Measurements from ENCODE around the gene FOXP1.

The FOXP1 gene

DNA sequence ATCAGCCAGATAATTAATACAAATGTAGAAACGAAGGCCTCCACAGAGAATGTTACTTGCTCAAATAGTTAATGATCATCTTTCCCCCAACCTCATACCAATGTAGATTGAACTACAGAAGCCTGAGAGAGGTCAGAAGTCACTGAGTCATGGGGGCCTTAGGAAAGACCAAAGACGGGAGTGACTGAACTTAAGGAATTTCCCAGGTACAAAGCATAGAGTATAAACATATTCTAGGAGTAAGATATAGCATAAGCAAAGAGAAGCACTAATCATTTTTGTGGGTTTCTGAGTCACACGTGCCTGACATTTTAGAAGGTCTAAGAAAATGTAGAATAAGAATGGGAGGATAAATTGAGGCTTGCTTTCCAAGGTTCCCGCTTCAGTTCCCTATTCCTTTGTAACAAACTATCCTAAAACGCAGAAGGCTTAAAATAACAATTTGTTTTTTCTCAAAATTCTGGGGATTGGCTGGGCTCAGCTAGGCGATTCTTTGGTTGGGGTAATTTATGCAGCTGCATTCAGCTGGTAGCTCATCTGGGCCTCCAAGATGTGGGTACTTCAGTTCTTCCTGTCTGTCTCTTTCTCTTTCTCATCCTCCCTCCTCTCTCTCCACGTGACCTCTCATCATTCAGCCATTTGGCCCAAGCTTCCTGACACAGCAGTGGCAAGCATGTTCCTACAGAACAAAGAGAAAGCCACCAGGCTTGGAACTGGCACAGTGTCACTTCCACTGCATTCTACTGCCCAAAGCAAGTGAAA is 422.6 kb downstream of the FOXP1 start:
- DNase-seq, result no peak

DNA sequence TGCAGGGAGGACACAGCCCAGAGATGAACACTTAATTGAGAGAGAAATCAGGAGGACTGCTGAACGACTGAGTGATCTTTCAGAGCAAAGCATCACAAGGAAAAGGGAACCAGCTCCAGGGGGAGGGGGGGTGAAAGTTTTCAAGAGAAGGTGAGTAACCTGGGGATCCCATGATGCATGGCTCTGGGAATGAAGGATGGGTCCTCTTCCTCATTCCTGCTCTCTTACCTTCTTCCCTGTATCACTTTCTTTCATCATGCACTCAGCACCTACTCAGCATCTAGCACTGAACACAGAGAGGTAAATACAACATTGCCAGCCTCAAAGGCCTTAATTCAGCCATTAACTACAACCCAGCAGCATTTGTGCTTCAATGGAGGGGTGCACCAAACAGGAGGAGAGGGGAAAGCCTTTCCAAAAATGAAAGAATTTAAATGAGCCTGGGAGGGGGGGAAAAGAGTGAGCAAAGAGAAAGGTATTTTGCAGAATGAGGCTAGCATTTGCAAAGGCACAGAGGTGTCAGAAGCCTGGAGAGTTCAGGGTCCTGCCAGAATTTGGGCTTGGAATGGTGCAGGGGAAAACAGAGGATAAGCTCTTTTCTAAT is 427.4 kb downstream of the FOXP1 start:
- DNase-seq, result no peak

DNA sequence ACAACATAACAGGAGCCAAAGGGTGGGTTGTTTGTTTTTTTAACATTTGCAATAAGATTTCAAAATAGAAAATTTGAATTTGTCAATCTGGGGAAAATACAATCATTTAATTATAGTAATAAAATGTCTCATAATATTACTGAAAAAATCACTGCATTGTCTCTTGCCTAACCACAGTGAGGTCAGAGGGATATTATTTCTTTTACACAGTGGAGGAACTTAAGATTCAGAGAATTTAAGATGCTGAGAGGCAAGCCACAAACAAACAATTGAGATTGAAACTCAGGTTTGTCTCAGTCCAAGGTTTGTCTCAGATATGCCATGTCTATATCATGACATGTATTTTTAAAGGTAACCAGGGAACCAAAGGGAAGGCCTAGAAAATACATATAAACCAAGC is 428.7 kb downstream of the FOXP1 start:
- no peak for DNase-seq

DNA sequence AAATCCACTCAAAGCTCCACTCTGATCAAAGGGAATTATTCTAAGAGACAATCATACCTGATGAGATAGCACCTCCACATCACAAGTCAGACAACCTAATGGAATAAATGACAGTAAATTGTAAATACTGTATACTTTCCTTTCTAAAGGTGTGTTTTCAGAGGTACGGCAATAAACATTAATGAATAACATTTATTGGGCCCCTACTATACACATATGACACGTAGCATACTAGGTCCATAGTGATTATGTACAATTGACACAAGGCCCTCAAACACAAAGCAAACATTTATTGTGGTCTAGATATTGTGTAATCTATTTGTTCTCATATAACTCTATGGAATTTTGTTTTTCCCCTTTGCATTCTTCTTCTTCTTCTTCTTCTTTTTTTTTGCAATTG is 429.8 kb downstream of the FOXP1 start:
- no peak for DNase-seq

DNA sequence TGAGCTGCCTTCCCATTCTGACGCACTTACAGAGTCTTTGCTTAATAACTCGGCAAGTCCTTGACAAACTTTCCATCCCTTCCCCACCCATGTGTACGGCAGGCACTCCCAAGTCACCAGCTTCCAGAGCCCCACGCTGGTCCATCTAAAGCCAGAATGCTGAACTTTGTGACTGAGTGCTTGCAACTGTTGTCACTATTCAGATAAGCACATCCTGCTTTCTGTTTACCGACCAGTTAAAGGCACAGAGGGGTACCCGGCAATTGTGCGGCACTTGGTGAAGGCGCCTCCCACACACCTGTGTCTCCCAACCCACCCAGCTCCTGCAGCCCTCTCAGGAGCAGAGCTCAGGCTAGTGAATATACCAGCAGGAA is 430.6 kb downstream of the FOXP1 start:
- DNase-seq, result no peak

DNA sequence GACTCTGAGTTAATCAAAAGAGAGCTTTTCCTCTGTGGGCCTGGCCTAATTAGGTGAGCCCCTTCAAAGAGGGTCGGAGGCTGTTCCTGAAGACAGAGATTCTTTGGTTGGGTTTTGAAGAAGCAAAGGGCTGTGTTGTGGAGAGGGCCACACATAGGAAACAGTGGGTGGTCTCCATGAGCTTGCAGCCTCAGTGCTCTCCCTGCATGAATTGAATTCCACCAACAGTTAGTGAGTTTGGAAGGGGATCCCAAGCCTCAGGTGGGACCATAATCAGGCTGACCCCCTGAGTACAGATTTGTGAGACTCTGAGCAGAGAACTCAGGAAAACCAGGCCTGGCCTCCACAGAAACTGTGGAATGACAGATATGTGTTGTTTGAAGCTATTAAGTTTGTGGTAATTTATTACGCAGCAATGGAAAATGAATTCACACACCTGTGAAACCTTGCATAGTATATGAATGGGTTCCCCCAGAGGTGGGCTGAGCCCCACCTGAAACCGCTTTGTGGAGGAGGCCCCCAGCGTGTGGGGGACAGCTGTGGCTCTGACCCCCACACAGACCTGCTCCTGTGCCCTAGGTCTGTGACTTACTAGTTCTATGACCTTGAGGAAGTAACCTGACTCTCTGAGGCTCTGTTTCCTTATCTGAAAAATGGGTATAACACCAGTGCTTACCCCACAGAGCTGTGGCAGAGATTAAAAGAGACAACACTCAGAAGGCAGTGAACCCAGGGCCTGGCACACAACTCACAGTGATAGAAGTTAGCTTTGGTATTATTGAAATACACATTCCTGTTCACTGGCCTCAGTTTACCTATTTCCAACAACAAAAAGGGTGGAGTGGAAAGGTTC is 431.3 kb downstream of the FOXP1 start:
- no peak for DNase-seq

DNA sequence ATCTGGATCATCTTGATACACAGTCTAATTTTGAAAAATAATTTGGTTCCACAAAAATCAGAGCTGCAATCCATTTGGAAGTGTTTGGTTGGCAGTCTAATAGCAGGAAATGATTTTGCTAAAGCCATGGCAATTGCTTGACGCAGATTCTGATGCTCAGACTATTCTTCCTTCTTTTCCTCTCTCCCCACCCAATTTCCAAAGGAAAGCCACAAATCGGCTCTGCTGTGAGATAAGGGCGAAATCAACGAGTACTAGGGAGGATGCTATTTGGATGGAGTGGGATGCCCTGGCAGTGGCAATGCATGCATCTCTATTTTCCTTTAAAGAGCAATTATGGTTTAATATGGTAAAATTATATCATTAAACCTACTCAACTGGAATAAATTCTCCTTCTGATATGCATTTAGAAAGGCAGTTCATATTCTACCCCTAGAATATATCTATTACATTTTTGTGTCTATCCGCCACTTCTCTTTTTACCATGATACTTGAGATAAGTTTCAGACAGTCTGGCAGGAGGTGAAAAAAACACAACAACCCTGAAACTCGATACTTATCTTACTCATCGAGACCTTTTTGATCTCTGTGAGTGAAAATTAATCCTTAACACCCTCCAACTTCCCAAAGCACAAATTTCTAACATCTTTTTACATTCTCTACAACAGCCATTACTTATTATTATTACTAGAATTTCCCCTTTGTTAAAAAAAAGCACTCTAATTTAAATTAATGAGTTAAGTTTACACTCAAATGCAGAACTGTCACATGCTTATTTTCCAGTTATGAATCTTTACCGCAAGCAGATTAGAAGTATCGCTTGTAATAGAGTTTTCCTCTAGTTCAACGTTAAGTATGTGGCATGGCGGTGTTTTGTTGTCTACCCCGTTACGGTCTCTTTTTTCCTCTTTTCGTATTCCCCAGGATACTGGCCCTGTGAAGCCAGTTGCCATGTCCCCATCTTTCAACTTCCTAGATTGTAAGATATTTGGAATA is 433.3 kb downstream of the FOXP1 start:
- no peak for DNase-seq

DNA sequence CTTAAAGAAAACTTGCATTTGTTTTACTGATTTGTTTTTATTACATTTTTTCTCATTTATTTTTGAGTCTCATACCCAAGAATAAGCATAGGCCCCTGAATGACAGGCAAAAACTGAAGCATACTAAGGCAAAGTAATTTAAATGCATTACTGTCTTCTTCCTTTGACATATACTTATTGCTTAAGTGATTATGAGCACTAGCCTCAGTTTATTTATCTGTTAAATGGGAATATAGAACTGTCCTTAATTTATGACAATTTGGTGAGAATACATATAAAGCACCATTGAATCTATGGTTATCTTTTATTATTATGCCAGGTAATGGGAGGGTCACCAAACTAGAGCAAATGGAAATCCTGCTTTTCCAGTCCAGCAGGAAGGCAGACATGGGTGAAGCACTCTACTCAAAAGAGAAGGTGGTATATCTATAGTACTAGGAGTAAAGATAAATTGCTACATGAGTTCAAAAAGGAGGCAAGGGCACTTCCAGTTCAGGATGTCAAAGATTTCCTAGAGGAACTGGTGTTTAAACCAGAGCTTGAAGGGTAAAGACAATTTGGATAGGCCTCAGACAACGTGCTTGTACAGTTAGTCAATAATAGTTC is 435.0 kb downstream of the FOXP1 start:
- DNase-seq, result no peak

DNA sequence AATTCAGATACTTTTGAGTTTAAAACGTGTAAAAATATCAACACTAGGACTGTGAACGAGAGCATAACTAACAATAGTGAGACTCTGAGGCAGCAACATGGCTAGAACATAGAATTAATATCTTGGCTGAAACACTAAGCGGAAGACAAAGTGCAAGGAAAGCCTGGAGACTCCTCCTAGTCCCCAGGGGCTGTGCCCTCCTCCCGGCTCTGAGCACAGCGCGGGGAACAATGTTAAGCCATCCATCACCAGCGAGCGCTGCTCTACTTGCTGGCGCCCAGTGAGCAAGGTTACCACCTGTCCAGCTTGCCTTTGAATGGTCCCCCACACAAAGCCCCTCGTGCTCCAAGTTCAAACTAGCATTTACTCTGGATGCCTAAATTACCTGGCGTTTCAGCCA is 436.9 kb downstream of the FOXP1 start:
- DNase-seq, result no peak

DNA sequence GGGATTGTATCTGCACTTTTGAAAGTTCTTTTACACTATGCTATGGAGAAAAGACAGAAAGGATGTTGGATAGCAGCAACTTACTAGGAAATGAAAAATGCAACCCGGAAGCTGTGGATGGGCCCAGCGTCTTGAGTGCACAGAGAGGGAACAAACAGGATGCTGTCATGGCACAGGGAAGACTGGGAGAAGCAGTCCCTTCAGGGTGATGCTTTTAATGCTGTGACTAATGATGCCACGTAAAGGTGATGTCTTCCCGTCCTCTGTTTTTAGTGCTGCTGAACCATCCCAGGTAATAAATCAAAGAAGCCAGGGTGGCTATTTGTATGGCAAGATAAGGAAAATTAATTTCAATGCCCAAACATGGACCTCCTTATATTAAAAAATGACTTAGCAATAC is 437.6 kb downstream of the FOXP1 start:
- DNase-seq, result no peak

DNA sequence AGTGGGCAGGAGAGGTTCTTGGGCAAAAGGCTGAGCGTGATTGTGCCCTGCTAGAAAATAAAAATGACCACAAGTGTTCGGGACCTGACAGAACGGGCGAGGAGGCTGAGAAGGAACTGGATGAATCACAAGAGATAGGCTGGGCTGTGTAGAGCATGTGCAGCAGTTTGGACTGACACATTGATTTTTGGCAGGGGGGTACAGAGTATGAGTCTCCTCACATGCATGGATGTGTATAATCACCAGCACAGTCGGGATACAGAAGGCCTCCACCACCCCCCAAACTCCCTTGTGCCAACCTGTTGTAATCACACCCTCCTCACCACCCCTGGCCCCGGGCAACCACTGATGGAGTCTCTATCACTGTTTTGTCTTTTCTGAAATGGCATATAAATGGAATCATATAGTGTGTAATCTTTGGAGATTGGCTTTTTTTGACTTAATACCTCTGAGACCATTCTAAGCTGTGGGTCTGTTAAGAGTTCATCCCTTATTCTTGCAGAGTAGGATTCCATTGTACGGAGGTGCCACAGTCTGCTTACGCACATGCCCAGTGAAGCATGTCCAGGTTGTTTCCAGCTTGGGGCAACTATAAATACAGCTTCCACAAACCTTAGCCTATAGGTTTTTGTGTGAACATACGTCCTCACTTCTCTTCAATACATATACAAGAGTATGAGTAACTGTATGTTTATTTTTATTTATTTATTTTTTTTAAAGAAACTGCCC is 438.8 kb downstream of the FOXP1 start:
- no peak for DNase-seq

DNA sequence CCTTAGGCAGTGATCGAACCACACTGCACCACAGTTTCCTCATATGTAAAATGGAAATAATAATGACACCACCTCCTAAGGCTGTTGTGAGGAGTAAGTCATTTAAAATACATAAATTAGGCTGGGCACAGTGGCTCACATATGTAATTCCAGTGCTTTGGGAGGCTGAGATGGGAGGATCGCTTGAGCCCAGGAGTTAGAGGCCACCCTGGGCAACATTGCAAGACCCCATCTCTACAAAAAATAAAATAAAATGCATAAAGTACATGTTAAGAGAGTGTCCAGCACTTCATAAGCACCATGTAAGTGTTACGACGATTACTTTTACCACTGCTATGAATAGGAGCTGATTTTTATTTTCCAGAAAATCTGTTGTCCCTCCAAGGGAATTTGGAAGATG is 440.0 kb downstream of the FOXP1 start:
- DNase-seq, result no peak

DNA sequence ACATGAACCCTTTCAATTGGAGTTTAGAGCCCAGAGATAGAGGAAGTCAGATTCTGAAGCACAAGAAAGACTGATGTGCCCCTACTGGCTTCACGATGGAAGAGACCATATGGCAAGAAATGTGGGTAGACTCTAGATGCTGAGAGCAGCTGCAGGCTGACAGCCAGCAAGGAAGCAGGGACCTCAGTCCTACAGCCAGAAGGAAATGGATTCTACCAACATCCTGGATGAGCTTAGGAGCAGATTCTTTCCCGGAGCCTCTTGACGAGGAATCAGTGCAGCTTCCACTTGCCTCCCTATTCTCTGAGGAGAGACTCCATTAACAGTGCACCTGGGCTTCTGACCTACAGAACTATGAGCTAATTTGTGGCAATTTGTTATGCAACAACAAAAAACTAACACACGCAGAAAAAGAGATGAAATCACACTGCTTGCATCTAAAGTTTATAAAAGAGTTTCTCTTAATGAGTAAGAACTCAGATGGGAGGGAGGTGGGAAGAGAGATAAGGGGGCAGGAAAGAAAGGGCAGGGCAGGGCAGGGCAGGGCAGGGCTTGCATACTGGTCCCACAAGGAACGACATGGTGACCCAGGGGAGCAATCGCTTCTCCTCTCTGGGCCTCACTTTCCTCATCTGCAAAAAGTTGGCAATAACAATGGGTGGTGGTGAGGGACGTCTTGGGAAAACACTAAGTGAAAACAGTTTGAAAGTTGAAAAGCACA is 440.9 kb downstream of the FOXP1 start:
- DNase-seq, result no peak

DNA sequence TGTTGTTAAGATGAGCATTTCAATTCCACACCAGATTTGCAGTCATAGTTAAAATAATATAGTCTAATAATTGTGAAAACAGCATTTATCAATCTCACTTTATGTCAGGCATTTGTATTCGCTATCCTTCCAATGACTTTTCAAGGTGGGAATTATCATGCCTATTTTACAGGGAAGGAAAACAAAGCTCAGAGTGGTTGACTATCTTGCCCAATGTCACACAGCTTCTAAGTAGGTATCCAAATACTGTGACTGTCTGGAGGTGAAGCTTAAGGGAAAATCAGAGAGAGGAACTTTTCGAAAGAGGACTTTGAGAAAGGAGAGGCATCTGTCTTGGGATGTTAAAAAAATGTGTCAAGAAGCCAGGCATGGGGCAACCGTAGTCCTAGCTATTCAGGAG is 443.1 kb downstream of the FOXP1 start:
- DNase-seq, result no peak

DNA sequence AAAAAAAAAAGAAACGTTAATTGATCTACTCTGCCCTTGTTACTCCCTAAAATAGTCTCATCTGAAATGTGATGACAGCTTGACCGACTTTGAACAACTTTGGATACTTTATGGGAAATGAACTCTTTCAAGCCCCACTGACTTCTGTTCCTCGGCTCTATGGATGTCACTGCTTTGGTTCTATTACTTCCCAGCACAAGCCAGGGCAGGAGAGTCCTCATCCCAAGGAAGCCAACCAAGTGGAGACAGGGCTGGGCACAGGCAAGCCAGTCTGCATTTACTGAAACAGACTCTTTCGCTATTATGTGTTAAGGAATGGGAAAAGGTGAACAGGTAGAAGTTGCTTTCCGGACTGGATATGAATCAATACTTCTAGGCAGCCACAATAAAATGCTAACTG is 444.0 kb downstream of the FOXP1 start:
- DNase-seq, result no peak

DNA sequence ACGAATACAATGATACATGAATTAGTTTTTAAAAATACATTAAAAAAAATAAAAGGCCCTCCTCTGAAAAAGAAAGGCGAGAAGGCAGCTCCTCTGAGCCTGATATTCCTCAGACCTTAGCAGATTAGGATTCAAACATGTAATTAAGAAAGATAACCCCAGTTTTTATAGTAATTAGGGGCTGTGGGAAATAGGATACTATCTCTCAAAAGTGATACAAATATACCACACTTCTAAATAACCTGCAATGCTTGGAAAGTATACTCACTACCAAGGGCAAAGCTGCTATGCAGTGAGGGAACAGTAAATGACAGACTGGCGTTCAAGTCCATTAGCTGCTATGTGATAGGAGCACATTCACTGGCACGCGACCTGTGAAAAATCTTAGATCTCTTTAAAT is 445.1 kb downstream of the FOXP1 start:
- no peak for DNase-seq

DNA sequence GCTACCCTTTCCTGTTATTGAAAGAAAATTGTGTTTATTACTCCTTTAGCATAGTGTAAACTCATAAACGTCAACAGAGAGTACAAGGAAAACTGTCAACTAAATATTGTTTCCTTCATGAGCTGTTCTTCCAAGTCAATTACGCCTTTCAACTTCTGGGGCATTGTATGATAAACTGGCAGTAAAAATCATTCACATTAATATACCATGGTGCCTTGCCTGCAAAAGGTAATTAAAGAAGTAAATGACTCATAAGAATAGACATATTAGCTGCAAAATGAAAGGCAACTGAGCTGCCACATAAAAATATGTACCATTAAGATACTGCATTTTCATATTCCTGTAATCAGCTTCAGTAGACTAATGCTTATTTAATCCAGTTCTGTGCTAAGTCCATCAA is 447.3 kb downstream of the FOXP1 start:
- DNase-seq, result no peak

DNA sequence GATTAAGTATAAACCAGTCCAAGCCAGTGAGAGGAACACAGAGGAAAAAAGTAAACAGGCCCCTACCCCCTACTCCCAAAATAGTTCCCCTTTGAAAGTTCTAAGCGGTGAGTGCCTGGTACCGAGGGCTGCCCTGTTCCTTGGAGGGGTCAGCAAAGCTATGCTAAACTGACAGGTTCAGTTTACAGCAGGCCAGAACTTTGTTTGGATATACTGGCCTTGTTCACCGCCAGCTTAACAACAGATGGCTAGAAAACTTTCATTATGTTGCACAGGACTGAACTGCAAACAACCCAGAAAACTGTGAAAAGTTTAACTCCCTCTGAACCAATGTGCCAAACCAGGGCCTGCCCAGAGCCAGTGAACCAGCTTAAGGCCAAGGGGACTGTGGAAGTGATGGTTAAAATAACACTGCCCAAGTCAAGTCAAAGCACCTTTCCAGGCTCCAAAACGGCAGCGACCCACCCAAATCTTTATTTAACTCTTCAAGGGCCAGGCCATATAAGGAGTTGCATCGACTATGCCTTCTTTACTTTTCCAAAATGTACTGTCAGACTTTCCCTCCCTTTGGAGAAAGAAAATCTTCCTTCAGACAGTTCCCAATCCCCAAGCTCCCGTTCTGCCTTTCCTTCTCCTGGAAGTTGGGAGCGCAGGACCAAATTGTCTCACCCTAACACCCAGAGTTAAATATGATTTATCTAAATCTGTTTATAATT is 448.0 kb downstream of the FOXP1 start:
- DNase-seq, result no peak

DNA sequence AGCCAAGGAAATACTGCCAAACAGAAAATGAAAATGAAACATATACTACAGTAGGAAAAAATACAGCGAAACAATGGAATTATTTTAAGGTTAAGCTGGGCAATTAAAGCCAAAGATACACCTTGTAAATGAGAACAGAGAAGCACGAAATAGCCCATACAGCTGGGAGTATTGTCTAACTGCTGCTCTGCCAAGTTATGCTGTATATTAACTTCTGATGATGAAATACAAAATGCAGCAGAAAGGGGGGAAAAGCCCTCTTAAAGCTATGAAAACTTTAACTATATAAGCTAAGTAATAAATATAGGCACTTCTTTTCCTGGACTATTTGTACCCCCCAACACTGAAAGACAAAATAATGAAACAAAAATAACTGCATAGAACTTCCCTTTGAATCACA is 449.0 kb downstream of the FOXP1 start:
- DNase-seq, result no peak

DNA sequence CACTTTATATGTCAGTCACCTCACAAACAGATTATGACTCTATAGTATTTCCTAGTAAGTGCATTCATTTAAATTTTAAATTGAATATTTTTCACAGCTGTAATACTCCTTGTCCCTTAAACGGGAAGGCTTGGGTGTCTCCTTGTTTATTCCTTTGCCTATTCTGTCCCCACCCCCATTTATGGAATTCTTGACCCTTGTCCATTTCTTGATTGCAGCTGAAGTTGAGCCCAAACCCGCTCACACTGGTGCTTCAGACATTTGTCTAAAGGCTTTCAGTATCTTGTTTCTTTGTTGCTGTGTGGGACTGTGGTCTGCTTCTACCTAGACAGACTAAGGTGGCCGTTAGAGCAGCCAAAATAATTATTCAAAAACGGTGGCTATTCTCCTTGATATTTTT is 449.7 kb downstream of the FOXP1 start:
- DNase-seq, result no peak

Measured in effector CD8-positive, alpha-beta T cell (primary cell).